ENCODE measurements around the gene PYGL.
"Not testable (repeated sequence)": the region's sequence is repeated elsewhere in the genome, so short reads cannot be mapped to it uniquely, and the experiment has no call there.

Gene PYGL

DNA sequence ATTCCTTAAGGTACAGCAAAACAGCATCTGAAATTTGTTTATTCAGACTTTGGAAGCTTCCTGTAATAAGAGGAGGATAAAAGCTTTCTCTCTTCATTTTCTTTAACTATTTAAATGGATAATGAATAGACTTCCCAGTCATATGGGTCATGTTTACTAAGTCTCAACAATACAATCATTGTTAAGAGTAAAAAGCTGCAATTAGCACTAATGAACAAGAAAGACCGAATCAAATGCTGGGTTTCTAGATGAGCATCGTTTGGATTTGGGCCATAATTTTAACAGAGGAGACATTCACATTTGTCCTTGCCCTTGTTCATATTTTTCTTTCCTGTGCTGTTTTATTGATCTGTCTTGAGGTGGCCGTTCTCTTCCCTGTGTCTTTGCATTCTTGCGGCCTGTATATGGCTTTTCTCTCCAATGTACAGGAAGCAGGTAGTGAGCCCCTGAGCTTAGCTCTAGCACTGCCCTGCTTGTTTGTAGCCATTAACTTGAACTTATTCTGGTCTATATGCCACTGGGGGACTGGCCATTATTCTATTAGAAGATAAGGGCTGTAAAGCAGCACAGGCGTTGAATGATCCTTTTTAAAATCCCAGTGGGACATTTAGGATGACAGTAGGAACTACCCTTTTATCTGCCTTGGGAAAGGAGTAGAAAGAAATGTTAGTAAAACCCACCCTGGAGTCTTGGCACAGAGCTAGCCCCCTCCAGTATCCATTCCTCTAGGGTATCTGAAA is 37.8 kb downstream of the PYGL start:
- Histone ChIP-seq H3K4me2 (ENCODE audit: low read length) (no peak overlapping the region), H3K4me3 (ENCODE audit: low read depth, low read length) (no peak overlapping the region), H3K27ac (no peak overlapping the region), H2AFZ (no peak overlapping the region), H3K79me2 (no peaks in the 10 kb centered on the region), H3K36me3 (ENCODE audit: control insufficient read depth, insufficient read depth, low read length) (no peaks in the 10 kb centered on the region), H3K27me3 (ENCODE audit: control insufficient read depth, insufficient read depth, low read length) (no peaks in the 10 kb centered on the region), H3K9me3 (ENCODE audit: control insufficient read depth, low read length) (no peaks in the 10 kb centered on the region), H3K9ac (no peak overlapping the region), H3K4me1 (no peaks in the 10 kb centered on the region)
- TF ChIP-seq, protein P1, sequence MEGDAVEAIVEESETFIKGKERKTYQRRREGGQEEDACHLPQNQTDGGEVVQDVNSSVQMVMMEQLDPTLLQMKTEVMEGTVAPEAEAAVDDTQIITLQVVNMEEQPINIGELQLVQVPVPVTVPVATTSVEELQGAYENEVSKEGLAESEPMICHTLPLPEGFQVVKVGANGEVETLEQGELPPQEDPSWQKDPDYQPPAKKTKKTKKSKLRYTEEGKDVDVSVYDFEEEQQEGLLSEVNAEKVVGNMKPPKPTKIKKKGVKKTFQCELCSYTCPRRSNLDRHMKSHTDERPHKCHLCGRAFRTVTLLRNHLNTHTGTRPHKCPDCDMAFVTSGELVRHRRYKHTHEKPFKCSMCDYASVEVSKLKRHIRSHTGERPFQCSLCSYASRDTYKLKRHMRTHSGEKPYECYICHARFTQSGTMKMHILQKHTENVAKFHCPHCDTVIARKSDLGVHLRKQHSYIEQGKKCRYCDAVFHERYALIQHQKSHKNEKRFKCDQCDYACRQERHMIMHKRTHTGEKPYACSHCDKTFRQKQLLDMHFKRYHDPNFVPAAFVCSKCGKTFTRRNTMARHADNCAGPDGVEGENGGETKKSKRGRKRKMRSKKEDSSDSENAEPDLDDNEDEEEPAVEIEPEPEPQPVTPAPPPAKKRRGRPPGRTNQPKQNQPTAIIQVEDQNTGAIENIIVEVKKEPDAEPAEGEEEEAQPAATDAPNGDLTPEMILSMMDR (IDR thresholded peaks at IDR 0.05) = no peak

DNA sequence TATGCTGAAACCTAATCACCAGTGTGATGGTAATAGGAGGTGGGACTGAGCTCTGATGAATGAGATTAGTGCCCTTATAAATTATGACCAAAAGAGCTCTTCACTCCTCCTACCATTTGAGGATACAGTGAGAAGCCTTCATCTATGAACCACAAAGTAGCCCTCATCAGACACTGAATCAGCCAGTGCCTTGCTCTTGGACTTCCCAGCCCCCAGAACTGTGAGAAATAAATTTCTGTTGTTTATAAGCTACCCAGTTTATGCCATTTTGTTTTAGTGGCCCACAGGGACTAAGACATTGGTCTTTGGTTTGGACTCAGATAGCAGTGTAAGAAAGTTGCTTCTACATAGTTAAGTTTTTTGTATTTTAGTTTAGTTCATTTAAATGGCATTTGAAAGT is 39.6 kb downstream of the PYGL start:
- TF ChIP-seq, protein P1 (IDR thresholded peaks at IDR 0.05) = no peak
- H3K9me3 ChIP-seq (ENCODE audit: control insufficient read depth, low read length) = no peaks in the 10 kb centered on the region
- no peaks in the 10 kb centered on the region for H3K79me2 ChIP-seq
- H3K4me1 ChIP-seq = no peaks in the 10 kb centered on the region
- H2AFZ ChIP-seq = no peak overlapping the region
- no peak overlapping the region for H3K4me2 ChIP-seq (ENCODE audit: low read length)
- no peak overlapping the region for H3K9ac ChIP-seq
- no peaks in the 10 kb centered on the region for H3K36me3 ChIP-seq (ENCODE audit: control insufficient read depth, insufficient read depth, low read length)
- no peaks in the 10 kb centered on the region for H3K27me3 ChIP-seq (ENCODE audit: control insufficient read depth, insufficient read depth, low read length)
- no peak overlapping the region for H3K4me3 ChIP-seq (ENCODE audit: low read depth, low read length)
- H3K27ac ChIP-seq = no peak overlapping the region

DNA sequence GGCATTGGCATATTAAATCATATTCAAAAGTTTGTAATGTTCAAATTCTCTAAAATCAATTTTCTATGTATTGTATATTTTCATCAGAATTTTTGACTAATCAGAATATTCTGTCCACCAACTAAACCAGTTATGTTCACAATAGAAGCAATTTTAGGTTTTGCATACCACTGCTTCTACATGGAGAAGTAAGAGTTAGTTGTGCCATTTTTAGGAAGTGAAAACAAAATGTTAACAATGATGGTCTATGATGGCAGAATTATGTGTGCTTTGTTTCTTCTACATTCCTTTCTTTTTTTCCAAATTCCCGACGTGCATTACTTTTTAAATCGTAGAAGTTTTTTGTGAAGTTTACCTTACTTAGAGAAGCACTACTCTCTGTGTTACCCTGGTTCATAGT is 42.9 kb downstream of the PYGL start:
- no peak overlapping the region for H3K4me3 ChIP-seq (ENCODE audit: low read depth, low read length)
- H3K27ac ChIP-seq = no peak overlapping the region
- no peaks in the 10 kb centered on the region for H3K4me1 ChIP-seq
- H3K4me2 ChIP-seq (ENCODE audit: low read length) = no peak overlapping the region
- no peak overlapping the region for H3K9ac ChIP-seq
- no peaks in the 10 kb centered on the region for H3K79me2 ChIP-seq
- no peak overlapping the region for H2AFZ ChIP-seq
- H3K9me3 ChIP-seq (ENCODE audit: control insufficient read depth, low read length) = no peaks in the 10 kb centered on the region
- no peaks in the 10 kb centered on the region for H3K36me3 ChIP-seq (ENCODE audit: control insufficient read depth, insufficient read depth, low read length)
- TF ChIP-seq, protein P1 (IDR thresholded peaks at IDR 0.05) = no peak
- H3K27me3 ChIP-seq (ENCODE audit: control insufficient read depth, insufficient read depth, low read length) = no peaks in the 10 kb centered on the region

DNA sequence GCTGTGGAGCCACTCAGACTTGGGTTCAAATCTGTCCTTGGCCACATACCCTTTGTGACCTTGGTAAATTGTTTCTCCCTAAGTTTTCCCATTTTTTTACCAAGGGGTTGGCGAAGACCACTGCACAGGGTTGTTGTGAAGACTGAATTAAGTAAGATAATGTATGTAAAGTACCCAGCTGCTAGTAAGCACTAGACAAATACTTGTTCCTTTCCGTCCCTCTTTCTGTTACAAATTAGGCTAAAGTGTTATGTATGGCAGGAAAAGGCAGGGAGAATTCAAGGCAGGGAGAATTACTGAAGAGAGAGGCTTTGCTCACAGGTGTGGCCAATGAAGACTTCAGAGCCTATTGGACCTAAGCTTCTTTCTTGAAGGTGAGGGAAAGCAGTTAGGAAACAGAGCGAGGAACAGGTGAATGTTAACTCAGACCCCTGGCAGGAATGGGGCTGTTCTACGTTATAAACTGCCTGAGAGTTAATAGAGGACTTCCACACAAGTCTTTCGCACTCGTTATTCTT is 46.6 kb downstream of the PYGL start:
- no peaks in the 10 kb centered on the region for H3K36me3 ChIP-seq (ENCODE audit: control insufficient read depth, insufficient read depth, low read length)
- no peaks in the 10 kb centered on the region for H3K9me3 ChIP-seq (ENCODE audit: control insufficient read depth, low read length)
- no peak overlapping the region for H2AFZ ChIP-seq
- no peak overlapping the region for H3K27ac ChIP-seq
- H3K9ac ChIP-seq = no peak overlapping the region
- no peak overlapping the region for H3K4me3 ChIP-seq (ENCODE audit: low read depth, low read length)
- H3K4me2 ChIP-seq (ENCODE audit: low read length) = no peak overlapping the region
- no peaks in the 10 kb centered on the region for H3K79me2 ChIP-seq
- H3K4me1 ChIP-seq = no peaks in the 10 kb centered on the region
- H3K27me3 ChIP-seq (ENCODE audit: control insufficient read depth, insufficient read depth, low read length) = no peaks in the 10 kb centered on the region
- TF ChIP-seq, protein P1 (IDR thresholded peaks at IDR 0.05) = no peak

DNA sequence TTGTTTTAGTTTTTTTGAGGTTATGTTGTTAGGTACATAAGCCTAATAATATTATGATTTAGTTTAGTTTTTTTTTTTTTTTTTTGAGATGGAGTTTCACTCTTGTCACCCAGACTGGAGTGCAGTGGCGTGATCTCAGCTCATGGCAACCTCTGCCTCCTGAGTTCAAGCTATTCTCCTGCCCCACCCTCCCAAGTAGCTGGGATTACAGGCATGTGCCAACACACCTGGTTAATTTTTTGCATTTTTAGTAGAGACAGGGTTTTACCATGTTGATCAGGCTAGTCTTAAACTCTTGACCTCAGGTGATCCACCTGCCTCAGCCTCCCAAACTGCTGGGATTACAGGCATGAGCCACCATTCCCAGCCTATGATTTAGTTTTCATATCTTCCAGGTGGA is 47.3 kb downstream of the PYGL start:
- H3K9me3 ChIP-seq (ENCODE audit: control insufficient read depth, low read length); H3K36me3 ChIP-seq (ENCODE audit: control insufficient read depth, insufficient read depth, low read length); H3K9ac ChIP-seq; H3K4me1 ChIP-seq; H3K4me2 ChIP-seq (ENCODE audit: low read length); H3K27me3 ChIP-seq (ENCODE audit: control insufficient read depth, insufficient read depth, low read length); H3K4me3 ChIP-seq (ENCODE audit: low read depth, low read length); H2AFZ ChIP-seq; H3K27ac ChIP-seq; H3K79me2 ChIP-seq: not testable (repeated sequence)

DNA sequence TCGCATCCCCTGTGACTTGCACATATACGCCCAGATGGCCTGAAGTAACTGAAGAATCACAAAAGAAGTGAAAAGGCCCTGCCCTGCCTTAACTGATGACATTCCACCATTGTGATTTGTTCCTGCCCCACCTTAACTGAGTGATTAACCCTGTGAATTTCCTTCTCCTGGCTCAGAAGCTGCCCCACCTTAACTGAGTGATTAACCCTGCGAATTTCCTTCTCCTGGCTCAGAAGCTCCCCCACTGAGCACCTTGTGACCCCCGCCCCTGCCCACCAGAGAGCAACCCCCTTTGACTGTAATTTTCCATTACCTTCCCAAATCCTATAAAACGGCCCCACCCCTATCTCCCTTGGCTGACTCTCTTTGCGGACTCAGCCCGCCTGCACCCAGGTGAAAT is 47.9 kb downstream of the PYGL start:
- not testable (repeated sequence) for H3K9me3 ChIP-seq (ENCODE audit: control insufficient read depth, low read length); H3K4me2 ChIP-seq (ENCODE audit: low read length); H3K9ac ChIP-seq; H3K4me3 ChIP-seq (ENCODE audit: low read depth, low read length); H3K36me3 ChIP-seq (ENCODE audit: control insufficient read depth, insufficient read depth, low read length); H2AFZ ChIP-seq; H3K27ac ChIP-seq; H3K27me3 ChIP-seq (ENCODE audit: control insufficient read depth, insufficient read depth, low read length); H3K79me2 ChIP-seq; H3K4me1 ChIP-seq

Data from parathyroid adenoma (tissue), 2 donors.